Measurements from ENCODE around the gene ARHGAP42.
"Not testable (repeated sequence)": the region's sequence is repeated elsewhere in the genome, so short reads cannot be mapped to it uniquely, and the experiment has no call there.

Gene ARHGAP42, protein sequence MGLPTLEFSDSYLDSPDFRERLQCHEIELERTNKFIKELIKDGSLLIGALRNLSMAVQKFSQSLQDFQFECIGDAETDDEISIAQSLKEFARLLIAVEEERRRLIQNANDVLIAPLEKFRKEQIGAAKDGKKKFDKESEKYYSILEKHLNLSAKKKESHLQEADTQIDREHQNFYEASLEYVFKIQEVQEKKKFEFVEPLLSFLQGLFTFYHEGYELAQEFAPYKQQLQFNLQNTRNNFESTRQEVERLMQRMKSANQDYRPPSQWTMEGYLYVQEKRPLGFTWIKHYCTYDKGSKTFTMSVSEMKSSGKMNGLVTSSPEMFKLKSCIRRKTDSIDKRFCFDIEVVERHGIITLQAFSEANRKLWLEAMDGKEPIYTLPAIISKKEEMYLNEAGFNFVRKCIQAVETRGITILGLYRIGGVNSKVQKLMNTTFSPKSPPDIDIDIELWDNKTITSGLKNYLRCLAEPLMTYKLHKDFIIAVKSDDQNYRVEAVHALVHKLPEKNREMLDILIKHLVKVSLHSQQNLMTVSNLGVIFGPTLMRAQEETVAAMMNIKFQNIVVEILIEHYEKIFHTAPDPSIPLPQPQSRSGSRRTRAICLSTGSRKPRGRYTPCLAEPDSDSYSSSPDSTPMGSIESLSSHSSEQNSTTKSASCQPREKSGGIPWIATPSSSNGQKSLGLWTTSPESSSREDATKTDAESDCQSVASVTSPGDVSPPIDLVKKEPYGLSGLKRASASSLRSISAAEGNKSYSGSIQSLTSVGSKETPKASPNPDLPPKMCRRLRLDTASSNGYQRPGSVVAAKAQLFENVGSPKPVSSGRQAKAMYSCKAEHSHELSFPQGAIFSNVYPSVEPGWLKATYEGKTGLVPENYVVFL

DNA sequence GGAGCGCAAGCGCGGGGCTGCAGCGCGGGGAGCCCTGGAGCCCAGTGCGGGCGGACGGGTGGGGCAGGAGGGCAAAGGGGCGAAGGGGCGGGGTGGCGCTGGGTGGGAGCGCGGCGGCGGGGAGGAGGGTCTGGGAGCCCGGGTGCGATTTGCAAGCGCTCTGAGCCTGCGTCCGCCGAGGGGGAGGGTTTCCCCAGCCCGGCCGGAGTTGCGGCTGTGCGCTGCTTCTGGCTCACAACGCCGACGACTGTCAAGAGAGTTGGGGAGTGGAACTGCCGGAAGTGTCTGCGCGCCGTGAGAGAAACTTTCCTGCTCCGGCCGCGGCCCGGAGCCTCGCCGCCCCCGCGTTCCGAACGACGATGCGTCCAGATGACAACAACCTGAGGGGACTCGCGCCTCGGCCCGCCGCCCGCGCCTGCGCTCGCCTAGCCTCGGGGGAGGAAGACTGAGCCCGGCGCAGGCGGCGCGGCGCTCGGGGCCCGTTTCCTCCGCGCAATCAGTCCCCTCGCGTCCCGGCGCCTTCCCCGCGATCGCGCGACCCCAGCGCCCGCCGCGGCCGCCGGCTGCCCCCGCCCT, at the start of gene ARHGAP42:
ARHGAP42 (plus strand) TSS at position 235 of the 576 bp plus-strand sequence. CDS start 391 bp downstream, outside the sequence.
- DNase-seq, result no peak

DNA sequence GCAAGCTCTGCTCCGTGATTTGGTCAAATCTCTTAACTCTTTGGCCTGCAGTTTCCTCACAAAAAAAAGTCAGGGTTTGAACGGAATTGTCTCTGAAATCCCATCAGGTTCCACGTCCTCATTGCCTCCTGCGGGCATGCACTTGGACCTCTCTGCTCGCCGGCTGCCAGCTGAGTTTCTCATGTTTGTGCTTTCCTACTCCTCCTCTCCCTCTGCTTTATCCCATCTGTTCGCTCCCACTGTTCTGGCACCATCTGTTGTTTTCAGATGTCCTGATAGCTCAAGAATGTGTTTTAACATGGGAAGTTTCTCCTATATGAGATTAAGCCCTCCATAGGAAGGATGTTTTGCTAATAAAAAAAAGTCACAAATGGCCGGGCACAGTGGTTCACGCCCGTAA, 49.4 kb upstream of the ARHGAP42 start:
- DNase-seq, result no peak

GRCh38 chr11:100638648-100639047, 48.4 kb upstream of the ARHGAP42 start:
- DNase-seq, result no peak

DNA sequence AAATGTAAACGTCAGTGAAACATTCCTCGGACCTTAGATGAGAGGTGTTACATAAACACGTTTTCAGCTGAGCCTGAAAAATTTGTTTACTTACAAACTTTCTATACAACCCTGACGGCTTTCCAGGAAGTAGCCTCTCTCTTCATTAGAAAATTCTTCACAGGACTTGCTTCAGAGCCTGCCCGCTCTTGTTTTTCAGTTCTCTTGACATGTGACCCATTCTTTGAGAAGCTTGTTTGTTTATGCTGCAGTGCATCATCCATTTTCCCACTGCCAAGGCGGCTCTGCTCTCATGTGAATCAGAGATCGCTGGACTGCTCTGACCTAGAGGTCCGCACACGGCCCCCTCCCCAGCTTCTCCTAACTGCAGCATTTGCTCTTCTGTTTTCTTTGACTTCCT, 47.9 kb upstream of the ARHGAP42 start:
- no peak for DNase-seq

- DNase-seq, result no peak
These were observed 47.0 kb upstream of the ARHGAP42 start for GRCh38 chr11:100640071-100640470.

GRCh38 chr11:100640646-100641045, 46.4 kb upstream of the ARHGAP42 start:
- DNase-seq, result no peak

DNA sequence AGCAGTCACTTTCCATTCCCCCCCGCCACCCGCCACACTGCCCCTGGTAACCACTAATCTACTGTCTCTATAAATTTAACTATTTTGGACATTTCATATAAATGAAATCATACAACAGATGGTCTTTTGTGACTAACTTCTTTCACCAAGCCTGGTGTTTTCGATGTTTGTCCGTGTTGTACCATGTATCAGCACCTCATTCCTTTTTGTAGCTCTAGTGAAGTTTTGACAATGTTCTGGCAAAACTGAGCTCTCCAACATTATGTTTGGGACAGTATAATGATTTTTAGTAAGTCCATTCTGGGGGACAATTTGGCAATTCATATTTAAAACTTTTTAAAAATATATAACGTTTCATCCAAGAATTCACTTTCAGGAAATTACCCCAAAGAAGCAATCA, 45.6 kb upstream of the ARHGAP42 start:
- DNase-seq, result no peak

DNA sequence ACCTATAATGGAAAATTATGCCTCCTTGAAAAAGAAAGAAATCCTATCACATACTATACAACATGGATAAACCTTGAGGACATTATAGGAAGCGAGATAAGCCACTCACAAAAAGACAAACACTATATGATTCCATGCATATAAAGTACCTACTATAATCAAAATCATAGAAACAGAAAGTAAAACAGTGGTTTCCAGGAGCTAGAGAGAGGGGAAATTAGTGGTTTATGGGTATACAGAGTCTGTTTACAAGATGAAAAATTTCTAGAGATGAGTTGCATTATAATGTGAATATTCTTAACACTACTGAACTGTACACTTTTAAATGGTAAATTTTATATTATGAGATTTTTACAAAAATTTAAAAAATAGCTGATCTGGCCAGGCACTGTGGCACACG, 40.5 kb upstream of the ARHGAP42 start:
- no peak for DNase-seq

- no peak for DNase-seq
These were observed 39.2 kb upstream of the ARHGAP42 start for GRCh38 chr11:100647861-100648260.

GRCh38 chr11:100663583-100663982, 23.5 kb upstream of the ARHGAP42 start:
- no peak for DNase-seq

DNA sequence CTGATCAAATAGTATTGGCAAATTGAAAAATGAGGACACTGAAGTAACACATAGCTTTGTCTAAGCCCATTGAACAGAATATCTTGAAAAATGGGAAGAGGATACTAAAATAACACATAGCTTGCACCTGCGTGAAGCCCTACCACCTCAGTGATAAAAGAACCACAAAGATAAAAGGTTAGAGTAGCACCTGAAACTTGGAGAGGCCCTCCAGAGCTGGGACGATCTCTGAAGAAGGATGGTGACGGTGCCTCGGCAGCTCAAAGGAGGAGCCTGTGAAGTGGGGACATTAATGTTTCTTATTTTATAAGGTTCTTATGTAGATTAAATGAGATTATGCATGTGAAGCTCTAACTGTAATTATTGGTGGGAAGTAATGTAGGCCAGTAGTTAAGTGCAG, 23.1 kb upstream of the ARHGAP42 start:
- no peak for DNase-seq

- DNase-seq, result not testable (repeated sequence)
These were observed 20.3 kb upstream of the ARHGAP42 start for GRCh38 chr11:100666816-100667215.

DNA sequence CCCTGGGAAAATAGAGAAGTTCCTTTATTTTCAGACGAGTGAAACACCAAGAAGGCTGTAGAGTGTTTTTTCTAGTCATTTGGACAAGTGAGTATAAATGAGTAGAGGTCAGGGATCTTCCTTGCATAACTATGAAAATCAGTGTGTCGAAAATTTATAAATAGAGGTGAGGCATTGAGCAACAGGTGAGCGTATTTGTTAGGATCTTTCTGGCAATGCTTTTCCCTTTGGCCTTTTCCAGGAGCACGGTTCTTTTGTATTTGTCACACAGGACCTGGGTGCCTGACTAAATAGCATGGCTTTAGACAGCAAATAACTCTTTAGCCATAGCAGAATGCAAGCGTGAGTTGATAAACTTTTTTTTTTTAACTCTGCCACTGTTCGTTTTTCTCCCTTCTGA, 19.6 kb upstream of the ARHGAP42 start:
- DNase-seq, result no peak

- DNase-seq, result no peak
These were observed 16.9 kb upstream of the ARHGAP42 start for GRCh38 chr11:100670140-100670539.

- no peak for DNase-seq
These were observed 15.6 kb upstream of the ARHGAP42 start for GRCh38 chr11:100671471-100671870.

DNA sequence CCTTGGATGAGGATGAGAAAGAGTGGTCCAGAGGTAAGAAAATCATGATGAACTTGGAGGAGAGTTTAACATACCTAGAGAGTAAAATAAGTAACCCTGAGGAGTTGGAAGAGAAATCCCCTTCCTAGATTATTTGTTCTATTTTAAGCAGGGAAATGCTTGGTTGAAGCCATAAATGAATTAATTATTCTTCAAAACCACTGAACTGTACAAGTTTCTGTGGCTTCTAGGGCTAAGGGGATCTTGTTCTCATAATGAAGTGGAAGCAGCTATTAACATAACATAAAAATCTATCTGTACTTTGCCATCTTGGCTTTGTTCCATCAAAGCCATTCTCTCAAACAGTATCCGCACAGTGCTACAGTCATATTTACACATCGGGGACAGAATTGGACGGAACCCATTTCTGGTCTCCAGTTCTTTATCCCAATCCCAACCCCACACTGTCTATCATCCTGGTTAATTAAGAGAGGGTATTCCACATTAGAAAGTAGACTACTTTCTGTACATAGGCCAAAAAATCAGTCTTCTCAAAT, 14.5 kb upstream of the ARHGAP42 start:
- no peak for DNase-seq

DNA sequence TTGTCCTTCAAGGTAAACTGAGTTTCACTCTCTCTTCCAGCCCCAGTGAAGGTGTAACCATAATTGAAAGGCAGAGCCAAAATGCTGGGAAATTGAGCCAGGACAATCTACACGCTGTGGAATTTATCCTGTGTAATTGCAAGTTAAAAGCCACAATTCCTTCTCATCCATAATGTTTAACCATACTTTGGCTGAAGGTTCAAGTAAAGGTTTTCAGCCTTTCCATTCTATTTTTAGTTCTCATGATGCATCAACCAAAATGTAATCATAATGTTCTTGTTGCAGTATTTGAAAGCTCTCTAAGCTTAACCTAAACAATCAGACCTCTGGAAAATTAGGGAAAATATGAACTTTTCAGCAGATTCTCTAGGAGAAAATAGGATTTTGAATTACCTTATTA, 14.0 kb upstream of the ARHGAP42 start:
- no peak for DNase-seq

DNA sequence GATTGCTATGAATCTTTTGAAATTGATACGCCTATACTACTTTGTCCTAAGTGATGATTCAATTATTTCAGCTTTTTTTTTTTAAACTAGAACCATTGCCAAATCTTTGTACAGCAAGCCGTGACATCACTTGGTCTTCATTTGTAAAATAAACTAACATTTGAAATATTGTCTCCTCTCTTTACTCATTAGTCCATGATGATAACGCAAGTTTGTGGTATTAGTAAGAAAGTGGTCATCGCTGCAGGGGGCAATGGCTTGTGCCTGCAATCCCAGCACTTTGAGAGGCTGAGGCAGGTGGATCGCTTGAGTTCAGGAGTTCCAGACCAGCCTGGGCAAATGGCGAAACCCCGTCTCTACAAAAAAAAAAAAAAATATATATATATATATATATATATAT, 12.9 kb upstream of the ARHGAP42 start:
- no peak for DNase-seq

DNA sequence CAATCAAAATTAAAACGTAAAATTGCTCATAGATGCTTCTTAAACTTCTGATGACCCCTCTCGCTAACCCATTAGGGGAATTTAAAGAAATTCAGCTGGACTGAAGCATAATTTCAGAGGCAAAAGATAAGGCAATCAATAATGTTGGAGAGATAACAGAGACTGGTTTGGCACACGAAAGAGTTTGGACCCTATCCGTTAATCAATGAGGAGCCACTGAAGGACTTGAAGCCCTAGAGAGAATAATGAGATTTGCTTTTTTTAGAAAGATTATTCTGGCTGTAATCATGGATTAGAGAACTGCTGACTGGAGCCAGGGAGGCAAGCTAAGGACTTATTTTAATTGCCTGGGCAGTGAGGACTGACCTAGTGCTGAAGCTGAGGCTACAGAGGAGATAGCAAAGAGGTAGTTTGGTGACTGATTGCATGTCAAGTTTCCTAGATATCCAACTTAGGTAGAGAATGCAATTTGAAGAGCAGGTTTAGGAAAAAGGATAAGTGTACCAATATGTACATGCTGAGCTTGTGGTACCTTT, 11.9 kb upstream of the ARHGAP42 start:
- no peak for DNase-seq

DNA sequence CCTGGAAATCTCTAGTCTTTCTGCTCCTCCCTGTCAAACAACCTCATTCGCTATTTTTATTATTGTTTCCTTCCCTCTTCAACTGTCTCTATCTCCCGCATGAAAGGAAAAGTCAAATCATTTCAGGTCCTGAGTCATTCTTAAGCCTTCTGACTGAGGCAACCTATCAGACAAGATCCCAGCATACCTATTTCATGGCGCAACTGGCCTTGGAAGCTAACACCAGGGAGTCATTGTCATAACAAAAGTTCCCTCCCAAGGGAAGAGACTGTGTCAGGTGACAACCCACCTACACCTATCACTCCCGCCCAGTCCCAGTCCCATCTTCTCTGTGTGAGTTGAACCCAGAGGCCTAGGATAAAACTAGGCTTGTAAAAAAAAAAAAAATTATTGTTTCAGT, 10.2 kb upstream of the ARHGAP42 start:
- no peak for DNase-seq

DNA sequence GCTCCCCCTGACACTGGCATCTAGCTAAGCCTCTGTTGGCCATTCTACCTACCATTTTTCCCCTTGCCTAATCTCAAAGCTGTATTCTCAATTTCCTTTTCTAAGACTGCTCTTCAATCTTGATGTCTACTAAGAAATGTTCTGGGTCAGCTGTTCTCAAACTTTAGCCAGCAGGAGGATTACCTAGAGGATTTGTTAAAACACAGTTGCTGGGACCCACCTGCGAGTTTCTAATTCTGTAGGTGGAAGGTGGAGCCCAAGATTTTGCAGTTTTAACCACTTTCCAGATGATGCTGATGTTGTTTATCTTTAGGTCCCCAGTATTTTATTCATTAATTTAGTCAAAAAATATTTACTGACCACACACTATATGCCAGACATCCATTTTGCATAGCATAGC, 9.3 kb upstream of the ARHGAP42 start:
- DNase-seq, result no peak

DNA sequence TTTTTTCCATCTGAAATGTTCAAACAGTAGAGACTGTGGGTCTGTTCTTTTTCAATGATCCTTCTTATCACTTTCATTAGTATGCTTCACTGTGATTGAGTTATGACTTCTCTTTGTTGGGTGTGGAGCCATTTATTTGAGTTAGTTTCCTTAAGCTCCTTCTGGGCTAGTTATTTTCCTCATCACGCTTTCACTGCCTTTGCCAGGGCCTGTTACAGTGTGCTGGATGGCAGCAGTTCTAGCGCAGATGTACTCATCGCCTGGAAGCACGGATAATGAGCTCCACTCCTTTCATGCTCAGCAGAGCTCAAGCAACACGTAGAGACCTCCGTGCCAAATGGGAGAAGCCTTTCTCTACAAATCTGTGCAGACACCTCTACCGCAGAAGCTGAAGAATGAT, 7.0 kb upstream of the ARHGAP42 start:
- DNase-seq, result no peak

DNA sequence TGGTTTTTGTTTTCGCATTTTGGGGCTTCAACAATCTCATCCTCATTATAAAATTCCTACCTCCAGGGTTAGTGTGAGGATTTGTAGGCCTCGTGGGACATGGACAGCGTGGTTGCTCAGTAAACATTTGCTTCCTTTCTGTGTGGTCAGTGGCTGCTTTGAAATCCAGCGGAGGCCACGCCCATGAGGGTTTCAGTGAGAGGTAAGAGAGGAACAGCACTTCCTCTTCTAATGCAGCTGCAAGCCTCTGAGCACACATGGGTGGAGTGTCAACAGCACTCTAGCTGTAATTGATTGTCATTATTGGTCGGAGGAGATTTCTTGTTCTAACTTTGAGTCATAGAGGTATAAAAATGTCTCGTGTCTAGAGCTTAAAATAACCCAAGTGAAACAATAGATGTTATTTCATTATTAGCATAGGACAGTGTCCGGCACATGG, 6.0 kb upstream of the ARHGAP42 start:
- DNase-seq, result no peak

Measured in stimulated activated naive CD4-positive, alpha-beta T cell treated with Interleukin-2 at 50 U/mL for 16 hours (primary cell).